ENCODE results near the gene CNIH2.
"Not testable (repeated sequence)": the region's sequence is repeated elsewhere in the genome, so short reads cannot be mapped to it uniquely, and the experiment has no call there.

The CNIH2 gene

GRCh38 chr11:66292543-66293332, 14.8 kb downstream of the CNIH2 start:
- no peak for DNase-seq

GRCh38 chr11:66293352-66293751, 15.4 kb downstream of the CNIH2 start:
- DNase-seq = no peak

DNA sequence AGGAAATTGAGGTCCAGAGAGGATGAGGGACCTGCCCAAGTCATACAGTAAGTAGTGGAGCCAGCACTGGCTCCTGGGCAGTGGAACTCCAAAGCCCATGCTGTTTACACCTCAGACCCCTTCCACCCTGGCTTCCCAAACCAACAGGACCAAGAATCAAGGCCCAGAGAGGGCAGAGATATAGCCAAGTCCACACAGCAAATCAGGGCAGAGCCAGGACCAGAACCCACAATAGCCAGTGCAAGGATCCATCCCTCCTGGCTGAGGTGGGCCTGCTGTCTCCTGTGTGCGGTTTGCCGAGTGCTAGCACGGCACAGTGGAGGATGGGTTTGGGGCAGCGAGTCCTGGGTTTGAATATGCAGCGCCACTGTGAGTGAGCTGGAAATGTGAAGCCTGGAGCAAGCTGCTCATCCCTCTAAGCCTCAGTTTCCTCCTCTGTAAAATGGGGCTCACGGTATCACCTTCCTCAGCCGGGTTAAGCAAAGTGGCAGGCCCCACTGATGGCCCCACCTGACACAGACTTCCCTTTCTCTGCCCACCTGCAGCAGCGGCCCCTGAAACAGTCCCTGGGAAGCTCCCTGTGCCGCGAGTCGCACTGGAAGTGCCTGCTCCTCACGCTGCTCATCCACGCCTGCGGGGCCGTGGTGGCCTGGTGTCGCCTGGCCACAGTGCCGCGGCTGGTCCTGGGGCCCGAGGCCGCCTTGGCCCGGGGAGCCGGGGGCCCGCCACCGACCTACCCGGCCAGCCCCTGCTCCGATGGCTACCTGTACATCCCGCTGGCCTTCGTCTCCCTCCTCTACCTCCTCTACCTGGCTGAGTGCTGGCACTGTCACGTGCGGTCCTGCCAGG, 16.0 kb downstream of the CNIH2 start:
- DNase-seq = no peak

- DNase-seq = no peak
Measured at GRCh38 chr11:66294626-66295620, 16.9 kb downstream of the CNIH2 start.

GRCh38 chr11:66297610-66298009, 19.6 kb downstream of the CNIH2 start:
- no peak for DNase-seq

DNA sequence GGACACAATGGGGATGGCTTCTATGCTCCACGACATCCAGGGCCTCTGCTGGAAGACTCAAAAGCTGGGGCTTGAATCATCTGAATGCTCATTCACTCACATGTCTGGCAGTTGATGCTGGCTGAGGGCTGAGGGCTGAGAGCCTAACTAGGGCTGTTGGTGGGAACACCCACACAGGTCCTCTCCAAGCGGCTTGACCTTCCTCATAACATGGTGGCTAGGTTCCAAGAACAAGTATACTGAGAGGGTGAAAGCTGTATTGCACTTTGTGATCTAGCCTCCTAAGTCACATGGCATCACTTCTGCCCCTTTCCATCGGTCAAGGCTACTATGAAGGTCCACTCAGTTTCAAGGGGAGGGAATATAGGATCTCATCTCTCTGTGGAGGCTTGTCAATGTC, 21.2 kb downstream of the CNIH2 start:
- no peak for DNase-seq

- DNase-seq = no peak
Measured at GRCh38 chr11:66302656-66303055, 24.7 kb downstream of the CNIH2 start.

DNA sequence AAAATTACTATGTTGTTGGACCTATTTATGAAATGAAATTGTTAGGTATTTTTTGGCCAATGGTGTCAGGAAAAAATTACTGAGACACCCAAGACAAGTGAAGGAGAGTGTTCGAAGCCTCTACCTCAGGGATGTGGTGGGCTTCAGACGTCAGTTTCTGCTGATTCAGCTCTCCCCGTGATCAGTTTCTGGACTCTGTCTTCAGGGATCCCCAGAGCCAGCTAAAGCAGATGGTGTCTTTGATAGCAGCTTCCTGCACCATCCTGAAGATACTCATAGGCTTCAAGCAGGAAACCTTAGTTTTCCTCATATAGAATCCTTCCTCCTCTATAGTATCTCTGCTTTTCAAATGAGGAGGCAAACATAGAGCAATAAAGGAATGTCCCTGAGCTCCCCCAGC, 31.5 kb downstream of the CNIH2 start:
- no peak for DNase-seq

- no peak for DNase-seq
Measured at GRCh38 chr11:66310324-66310723, 32.3 kb downstream of the CNIH2 start.

DNA sequence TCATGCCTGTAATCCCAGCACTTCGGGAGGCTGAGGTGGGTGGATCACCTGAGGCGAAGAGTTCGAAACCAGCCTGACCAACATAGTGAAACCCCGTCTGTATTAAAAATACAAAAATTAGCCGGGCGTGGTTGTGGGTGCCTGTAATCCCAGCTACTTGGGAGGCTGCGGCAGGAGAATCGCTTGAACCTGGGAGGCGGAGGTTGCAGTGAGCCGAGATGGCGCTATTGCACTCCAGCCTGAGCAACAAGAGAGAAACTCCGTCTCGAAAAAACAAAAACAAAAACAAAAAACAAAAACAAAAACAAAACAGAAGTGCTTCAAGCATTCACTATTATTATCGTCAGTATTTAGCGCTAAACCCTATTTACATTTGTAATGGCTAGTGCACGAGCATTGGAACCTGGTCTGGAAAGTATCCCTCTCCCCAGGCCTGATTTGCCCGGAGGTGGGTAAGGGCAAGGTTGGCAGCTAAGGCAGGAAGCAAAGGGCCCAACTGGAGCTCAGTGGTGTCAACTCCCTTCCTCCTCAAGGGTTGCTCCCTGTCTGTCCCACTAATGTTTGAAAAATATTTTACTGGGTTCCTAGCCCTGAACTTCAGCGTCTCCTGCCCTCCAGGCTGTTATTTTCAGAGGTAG, 32.9 kb downstream of the CNIH2 start:
- DNase-seq = not testable (repeated sequence)

DNA sequence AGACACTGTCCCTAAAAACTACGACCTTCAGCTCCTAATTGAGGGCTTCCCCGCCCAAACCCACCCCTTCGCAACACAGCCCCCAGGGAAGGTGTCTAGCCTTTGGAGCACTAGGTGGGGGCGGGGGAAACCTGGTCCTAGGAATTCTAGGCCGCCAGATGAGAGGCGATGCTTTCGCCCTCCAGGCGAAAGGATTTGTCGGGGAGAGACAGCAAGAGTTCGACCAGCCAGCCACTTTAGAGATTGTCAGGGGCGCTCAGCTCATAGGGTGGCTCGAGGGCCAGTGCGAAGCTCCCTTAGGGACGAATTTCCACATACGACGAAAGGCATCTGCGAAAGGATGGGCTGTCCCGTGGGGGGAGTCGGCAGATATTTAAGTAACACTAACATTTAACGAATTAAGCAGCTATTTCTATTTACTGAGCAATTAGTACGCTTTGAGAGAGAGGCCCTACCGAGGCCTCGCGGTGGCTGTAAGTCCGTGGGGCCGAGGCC, 33.5 kb downstream of the CNIH2 start:
- no peak for DNase-seq

GRCh38 chr11:66311965-66312548, 34.1 kb downstream of the CNIH2 start:
- peak; percentile 96 for DNase-seq

- DNase-seq = peak; percentile 94
Measured at GRCh38 chr11:66312549-66313320, 34.8 kb downstream of the CNIH2 start.

DNA sequence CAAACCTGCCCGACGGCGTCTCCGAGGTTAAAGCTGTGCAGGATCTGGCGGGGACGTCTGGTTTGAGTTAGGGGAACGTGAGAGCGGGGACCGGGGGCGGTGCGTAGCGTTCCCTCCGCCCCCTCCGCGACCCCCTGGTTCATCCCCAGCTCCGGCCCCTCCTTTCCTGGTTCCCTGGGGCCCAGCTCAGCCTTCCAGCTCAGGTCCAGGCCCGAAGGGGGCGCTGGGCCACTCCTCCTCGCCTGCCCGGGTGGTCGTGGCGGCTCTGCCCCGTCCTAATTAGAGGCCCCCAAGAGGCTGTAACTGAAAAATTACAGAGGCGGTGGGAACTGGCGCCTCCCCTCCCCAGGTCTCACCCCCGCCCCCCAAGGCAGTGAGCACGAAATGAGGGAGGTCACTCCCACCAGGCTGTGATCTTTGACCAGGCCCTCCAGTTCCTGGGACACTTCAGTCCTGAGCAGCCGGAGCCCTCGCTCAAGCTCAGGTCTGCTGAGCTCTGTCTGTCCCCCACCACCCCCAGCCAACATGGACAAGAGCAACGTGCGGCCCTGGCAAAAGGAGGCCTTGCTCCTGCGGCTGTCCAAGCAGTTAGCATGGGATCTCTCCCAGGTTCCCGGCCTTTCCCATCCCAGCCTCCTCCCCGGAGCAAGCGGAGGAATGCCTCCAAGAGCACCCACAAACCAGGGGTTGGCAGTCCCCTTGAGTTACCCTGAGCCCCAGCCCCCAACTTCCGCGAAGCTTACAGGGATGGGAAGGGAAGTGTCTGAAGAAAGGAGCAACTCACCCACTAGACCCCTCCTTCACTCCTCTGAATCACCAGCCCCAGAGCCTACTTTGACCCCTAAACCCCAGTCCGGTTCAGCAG, 35.6 kb downstream of the CNIH2 start:
- no peak for DNase-seq

GRCh38 chr11:66314186-66314501, 36.2 kb downstream of the CNIH2 start:
- no peak for DNase-seq

- DNase-seq = no peak
Measured at GRCh38 chr11:66314561-66315497, 36.9 kb downstream of the CNIH2 start.

DNA sequence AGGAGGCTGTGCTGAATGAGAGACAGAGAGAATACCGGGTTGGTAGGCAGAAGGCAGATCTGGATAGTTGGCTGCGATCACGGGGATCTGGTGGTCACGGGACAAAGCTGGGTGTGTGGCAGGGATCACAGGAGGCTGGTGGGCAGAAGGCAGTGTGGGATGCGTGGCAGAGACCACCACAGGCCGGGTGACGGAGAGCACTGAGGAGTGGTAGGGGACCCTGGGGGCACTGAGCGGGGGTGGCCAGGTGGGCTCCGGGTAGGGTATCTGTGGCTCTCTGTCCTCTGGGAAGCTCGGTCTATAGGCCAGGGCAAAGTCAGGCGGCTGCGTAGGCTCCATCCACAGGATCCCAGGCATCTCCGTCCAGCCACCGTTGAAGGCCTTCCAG, 37.5 kb downstream of the CNIH2 start:
- no peak for DNase-seq

GRCh38 chr11:66315921-66316811, 38.2 kb downstream of the CNIH2 start:
- no peak for DNase-seq

Data from stimulated activated CD4-positive, alpha-beta T cell treated with anti-CD3 and anti-CD28 coated beads, Interleukin-15, amount 100 ng/mL, for 24 hours (primary cell).